Adrenal gland (tissue), 5 donors: ENCODE results near the gene GPR176.

Experiments
- POLR2A ChIP-seq, 2 donors: fragments of 450-650 bp; IDR thresholded peaks; one replicate each; pipeline ENCODE4 v1.6.1; 2017; ENCODE audit warnings: antibody characterized with exemption in 2 of 2, mild to moderate bottlenecking in 2 of 2, moderate library complexity in 1 of 2
- TF ChIP-seq, protein P1 (sequence below), 6 experiments: fragments of 450-650 bp in 4 of 6; fragments of 200-600 bp in 2 of 6; sonication (generic) in 1 of 6; IDR thresholded peaks; 1 replicate in 5 of 6; 2 replicates in 1 of 6; pipeline versions ENCODE4 v1.5.1 to v1.8.0; 2016 to 2021; ENCODE audit warnings: antibody characterized with exemption in 6 of 6, mild to moderate bottlenecking in 2 of 6, moderate library complexity in 1 of 6
- donor health status: DM: no; HTN: no; CAD: no.

DNA sequence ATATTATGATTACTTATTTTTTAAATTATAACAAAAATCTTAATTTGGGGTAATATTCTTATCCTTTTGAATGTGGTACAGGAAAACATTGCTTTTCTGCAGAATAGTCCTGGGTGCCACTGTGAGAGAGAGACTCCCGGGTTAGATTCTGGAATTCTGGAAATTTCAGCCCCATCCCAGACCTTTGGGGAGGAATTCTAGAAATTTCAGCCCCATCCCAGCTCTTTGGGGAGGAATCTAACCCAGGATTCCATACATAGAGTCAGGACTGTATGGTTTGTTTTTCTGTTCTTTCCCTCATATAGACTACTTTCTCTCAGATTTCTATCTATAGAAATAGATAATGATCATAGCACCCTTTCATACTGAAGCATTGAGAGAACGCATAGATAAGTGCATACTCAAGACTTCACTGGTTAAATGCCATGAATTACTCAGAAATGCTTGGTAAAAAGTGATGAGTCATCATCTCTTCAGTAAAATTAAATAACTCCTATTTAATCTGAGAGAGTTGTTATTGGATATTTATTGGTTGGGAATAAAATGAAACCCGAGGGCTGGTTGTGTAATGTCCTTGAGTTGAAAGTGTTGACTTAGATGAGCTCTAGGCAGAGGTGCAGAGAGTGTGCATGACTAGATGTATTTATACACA, 22.2 kb upstream of the GPR176 start:
- TF ChIP-seq, protein P1, sequence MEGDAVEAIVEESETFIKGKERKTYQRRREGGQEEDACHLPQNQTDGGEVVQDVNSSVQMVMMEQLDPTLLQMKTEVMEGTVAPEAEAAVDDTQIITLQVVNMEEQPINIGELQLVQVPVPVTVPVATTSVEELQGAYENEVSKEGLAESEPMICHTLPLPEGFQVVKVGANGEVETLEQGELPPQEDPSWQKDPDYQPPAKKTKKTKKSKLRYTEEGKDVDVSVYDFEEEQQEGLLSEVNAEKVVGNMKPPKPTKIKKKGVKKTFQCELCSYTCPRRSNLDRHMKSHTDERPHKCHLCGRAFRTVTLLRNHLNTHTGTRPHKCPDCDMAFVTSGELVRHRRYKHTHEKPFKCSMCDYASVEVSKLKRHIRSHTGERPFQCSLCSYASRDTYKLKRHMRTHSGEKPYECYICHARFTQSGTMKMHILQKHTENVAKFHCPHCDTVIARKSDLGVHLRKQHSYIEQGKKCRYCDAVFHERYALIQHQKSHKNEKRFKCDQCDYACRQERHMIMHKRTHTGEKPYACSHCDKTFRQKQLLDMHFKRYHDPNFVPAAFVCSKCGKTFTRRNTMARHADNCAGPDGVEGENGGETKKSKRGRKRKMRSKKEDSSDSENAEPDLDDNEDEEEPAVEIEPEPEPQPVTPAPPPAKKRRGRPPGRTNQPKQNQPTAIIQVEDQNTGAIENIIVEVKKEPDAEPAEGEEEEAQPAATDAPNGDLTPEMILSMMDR (IDR thresholded peaks at IDR 0.05) = no peak
- TF ChIP-seq POLR2A (IDR thresholded peaks at IDR 0.05) = no peak
